IMR-90 (cell line): ENCODE data around the gene LSMEM2.

Experiments
- CEBPB ChIP-seq: IDR thresholded peaks from 2 replicates; pipeline ENCODE4 v1.6.1; 2012; ENCODE audit warnings: low read depth, low read length, improper control_type of control experiment
- CTCF ChIP-seq: conservative IDR thresholded peaks from 2 replicates; pipeline ENCODE4 v1.5.1; 2012; ENCODE audit warnings: mild to moderate bottlenecking, low read depth, low read length, improper control_type of control experiment
- MAZ ChIP-seq: IDR thresholded peaks from 2 replicates; pipeline ENCODE4 v1.6.1; 2012; ENCODE audit warnings: low read depth, mild to moderate bottlenecking, low read length, improper control_type of control experiment, moderate library complexity, borderline replicate concordance
- POLR2A ChIP-seq: IDR thresholded peaks from 2 replicates; pipeline ENCODE4 v1.6.1; 2012; ENCODE audit warnings: mild to moderate bottlenecking, low read depth, low read length
- RCOR1 ChIP-seq: IDR thresholded peaks from 2 replicates; pipeline ENCODE4 v1.6.1; 2012; ENCODE audit warnings: mild to moderate bottlenecking, low read length, improper control_type of control experiment; ENCODE audit not compliant: insufficient replicate concordance
- SMC3 ChIP-seq: fragments of 150-350 bp; IDR thresholded peaks from 2 replicates; pipeline ENCODE4 v1.6.1; 2016; ENCODE audit warnings: low read depth, mild to moderate bottlenecking, antibody characterized with exemption, low read length, moderate library complexity

GRCh38 chr3:50273689-50274065, 5.2 kb upstream of the LSMEM2 start:
- TF ChIP-seq POLR2A (no peak), RCOR1 (no peak), CTCF (no peak), MAZ (no peak), CEBPB (no peak), SMC3 (no peak)
